Lung microvascular endothelial cell (primary cell): ENCODE measurements around the gene YWHAB. TPM values are rescaled to one million over a fixed set of nuclear protein-coding genes. Genes with fewer than 3 reads are reported as not detected.

Source experiments
- DNase-seq, 2 donors: peaks; one replicate each; pipeline versions ENCODE4 v3.0.0 to v3.0.0-alpha.2; 2010; ENCODE audit warnings: low read depth in 2 of 2
- total RNA-seq: library from RNA; depleted of rRNA; stranded (reverse); fragments of >200 nt; gene quantifications from 2 replicates; pipeline ENCODE4 v1.2.1, GENCODE V29; 2014

YWHAB gene
- total RNA-seq, 1 donor from 2014 or later = 96.6 TPM

DNA sequence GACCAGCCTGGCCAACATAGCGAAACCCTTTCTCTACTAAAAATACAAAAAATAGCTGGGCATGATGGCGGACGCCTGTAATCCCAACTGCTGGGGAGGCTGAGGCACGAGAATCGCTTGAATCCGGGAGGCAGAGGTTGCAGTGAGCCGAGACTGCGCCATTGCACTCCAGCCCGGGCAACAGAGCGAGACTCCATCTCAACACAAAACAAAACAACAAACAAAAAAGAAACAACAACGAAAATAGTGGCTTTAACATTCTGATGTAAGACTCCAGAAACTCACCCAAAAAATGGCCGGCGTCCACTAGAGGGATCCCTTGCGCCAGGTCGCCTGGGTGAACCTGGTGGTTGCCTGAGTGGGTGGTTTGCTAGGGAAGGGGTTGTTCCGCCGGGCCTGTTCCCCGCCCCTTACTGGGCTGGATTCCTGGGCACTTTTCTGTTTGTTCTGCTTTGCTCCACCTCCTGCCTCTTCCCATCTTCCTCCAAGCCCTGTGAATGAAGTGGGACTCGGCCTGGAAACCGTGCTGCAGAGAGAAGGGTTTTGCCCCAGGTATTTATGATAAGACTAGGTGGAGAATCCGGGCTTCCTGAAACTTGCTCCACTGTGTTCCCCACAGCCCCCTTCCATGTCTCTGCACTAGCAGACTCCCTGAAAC is 25.9 kb downstream of the YWHAB start:
- peak; percentile 54 to 55 for DNase-seq

DNA sequence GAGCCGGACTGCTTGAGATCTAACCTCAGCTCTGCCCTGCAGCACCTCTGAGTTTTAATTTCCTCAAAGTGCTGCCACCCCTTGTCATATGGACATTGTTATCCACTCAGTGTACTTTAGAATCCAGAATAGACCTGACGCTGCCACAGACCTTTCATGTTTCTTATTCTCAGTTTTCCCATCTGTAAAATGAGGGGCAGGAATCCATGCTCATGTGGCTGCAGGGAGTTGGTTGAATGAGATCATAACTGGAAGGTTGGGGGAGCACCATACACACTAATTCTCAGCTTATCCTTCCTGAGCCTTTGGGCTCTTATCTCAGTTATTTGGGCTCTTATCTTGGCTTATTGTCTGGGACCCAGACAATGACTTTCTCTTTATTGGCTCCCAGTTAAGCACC is 26.7 kb downstream of the YWHAB start:
- no peak for DNase-seq

DNA sequence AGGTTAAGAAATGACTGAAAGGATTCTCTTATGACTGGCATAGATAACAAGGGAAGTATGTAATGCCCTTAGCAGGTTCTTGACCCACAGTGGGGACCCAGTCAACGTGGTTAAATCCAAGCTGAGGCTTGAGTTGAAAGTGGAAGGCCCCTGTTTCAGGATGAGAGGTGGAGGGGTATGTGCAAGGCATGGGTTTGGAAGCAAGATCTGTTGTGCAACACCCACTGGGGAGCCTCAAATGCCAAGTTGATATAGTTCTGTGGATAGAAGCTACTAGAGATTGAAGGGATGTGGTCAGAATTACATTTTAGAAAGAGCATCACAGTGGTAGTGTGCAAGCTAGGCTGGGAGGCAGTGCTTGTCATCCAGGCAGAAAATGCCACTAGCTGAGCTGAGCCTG is 29.4 kb downstream of the YWHAB start:
- DNase-seq = no peak

DNA sequence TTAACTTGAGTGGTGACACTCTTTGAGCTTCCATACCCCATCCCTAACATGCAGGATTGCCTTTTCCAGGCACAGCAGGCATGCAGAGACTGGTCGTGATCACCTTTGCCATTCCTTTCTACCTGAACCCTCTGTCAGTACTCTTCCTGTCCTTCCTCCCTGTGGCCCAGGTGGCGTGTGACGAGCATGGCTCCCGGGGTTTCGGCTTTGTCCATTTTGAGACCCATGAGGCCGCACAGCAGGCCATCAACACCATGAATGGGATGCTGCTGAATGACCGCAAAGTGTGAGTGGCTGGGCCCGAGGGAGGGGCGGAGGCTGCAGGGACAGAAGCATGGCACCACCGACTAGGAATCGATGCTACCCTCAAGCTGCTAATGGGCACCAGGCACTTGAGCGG is 31.1 kb downstream of the YWHAB start:
- no peak for DNase-seq

DNA sequence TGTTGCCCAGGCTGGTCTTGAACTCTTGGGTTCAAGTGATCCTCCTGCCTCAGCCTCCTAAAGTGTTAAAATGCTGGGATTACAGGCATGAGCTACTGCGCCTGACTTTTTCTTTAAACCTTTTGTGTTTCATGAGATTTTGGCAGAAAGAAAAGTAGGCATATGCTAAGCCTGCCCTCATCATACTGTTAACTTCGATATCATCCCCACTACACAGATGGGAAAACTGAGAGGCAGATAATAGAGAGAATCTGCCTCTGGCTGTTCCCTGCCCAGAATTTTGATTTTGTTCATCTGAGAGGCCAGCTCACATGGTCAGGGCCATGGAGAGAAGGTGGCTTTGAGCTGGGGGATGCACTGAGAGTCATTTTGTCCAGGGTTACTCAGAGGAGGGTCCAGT is 31.9 kb downstream of the YWHAB start:
- no peak for DNase-seq

- DNase-seq = no peak
These were observed 32.8 kb downstream of the YWHAB start for GRCh38 chr20:44918342-44918741.

DNA sequence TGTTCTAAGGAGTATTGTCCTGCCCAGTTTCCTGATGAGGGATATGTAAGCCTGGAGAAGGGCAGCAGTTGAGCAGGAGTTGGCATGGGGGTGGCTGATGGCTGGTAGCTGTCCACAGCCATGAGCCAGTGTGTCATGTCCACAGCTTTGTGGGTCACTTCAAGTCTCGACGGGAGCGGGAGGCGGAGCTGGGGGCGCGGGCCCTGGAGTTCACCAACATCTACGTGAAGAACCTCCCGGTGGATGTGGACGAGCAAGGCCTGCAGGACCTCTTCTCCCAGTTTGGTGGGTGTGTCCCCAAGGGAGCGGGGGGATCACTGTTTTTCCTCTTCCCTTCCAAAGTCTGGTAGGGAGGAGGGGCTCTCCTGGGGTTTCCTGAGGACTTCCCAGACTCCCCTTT is 33.3 kb downstream of the YWHAB start:
- DNase-seq = no peak

DNA sequence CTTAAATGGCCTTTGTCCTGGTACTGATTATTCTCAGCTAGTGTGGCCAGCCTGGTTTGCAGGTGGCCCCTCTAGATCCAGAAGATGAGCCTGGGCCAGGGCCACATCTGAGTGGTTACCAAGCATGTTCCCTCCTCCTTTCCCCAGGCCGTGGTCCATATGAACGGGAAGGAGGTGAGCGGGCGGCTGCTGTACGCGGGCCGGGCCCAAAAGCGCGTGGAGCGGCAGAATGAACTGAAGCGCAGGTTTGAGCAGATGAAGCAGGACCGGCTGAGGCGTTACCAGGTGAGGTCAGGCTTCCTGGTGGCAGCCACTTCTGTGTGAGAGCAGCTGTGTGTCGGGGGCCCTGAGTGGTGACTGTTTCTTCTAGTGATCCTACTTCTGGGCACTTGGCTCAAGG is 35.9 kb downstream of the YWHAB start:
- DNase-seq = no peak

GRCh38 chr20:44924541-44924940 is 39.0 kb downstream of the YWHAB start:
- DNase-seq = no peak

DNA sequence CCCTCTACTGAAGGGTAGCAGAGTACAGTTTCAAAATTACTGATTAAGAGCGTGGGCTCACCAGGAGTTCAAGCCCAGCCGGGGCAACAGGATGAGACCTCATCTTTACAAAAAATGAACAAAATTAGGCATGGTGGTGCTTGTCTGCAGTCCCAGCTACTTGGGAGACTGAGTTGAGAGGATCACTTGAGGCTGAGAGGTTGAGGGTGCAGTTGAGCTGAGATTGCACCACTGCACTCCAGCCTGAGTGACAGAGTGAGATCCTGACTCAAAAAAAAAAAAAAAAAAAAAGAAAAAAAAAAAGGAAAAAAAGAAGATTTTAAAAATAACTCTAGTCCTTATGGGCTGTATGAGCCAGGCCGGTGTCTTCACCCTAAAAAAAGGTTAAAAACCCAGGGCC is 43.1 kb downstream of the YWHAB start:
- no peak for DNase-seq

DNA sequence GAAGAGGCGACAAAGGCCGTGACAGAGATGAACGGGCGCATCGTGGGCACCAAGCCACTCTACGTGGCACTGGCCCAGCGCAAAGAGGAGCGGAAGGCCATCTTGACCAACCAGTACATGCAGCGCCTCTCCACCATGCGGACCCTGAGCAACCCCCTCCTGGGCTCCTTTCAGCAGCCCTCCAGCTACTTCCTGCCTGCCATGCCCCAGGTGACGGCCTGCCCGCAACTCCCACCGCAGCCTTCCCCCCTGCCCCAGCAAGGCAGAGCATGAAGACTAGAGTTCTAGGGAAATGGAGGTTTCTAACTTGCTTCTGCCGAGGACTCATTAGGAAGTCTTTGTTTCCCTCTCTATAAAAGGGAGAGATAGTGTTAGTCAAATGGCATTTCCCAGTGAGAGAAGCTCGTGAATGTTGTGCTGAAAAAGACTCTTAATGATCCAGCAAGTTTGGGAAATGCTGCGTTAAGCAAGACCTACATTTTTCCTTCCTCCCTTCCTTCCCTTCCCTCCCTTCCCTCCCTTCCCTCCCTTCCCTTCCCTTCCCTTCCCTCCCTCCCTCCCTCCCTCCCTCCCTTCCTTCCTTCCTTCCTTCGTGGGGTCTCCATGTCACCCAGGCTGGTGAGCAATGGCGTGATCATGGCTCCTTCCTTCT is 45.1 kb downstream of the YWHAB start:
- DNase-seq = no peak

DNA sequence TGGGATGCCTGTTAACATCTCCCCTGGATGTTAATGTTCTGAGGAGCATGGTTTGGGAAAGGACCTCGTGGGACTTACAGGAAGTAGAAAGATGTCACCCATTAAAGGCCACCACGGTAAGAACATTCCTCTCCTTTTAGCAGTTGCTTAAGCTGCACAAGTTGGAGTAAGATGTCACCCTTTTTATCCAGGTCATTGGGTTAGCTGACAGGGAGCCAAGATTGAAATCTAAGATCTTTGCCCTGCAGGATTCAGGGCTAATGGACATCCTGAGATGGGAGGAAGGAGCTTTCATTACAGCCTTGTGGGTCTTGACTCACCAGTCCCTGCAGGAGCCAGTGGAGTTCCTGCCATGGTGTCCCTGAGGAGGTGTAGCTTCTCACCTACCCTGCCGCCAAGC is 46.4 kb downstream of the YWHAB start:
- DNase-seq = no peak

GRCh38 chr20:44932916-44933315 is 47.4 kb downstream of the YWHAB start:
- no peak for DNase-seq

DNA sequence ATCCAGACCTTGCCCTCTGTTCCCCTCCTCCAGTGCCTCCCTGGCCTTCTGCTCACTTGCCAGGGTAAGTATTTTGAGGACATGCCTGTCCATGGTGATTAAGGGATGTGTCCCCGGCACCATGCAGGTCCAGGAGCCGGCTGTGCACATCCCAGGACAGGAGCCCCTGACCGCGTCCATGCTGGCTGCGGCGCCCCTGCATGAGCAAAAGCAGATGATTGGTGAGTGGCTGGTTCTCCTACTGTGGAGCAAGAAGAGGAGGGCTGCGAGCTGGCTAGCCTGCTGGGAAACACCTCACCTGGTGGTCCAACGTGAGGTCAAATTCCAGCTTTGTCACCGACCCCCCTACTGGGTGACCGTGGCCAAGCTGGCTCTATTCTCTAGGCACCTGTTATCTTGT is 51.0 kb downstream of the YWHAB start:
- DNase-seq = no peak

DNA sequence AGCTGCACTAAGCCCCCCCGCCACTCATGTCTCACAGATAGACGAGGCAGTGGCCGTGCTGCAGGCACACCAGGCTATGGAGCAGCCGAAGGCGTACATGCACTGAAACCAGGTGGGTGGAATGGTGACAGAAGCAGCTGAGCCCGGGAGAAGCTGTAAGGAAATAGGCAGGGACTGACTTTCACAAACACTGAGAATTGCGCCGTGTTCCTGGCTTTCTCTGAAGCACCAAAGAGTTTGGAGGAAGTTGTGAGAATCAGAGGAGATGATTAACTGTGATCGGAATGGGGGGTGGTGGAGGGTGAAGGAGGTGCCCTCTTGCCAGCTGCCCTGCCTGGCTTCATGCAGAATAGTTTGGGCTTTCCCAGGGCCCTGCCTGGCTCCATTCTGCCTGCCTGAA is 53.1 kb downstream of the YWHAB start:
- DNase-seq = peak in 1 of 2 donors; percentile 62

GRCh38 chr20:44941120-44941691 is 55.7 kb downstream of the YWHAB start:
- no peak for DNase-seq

DNA sequence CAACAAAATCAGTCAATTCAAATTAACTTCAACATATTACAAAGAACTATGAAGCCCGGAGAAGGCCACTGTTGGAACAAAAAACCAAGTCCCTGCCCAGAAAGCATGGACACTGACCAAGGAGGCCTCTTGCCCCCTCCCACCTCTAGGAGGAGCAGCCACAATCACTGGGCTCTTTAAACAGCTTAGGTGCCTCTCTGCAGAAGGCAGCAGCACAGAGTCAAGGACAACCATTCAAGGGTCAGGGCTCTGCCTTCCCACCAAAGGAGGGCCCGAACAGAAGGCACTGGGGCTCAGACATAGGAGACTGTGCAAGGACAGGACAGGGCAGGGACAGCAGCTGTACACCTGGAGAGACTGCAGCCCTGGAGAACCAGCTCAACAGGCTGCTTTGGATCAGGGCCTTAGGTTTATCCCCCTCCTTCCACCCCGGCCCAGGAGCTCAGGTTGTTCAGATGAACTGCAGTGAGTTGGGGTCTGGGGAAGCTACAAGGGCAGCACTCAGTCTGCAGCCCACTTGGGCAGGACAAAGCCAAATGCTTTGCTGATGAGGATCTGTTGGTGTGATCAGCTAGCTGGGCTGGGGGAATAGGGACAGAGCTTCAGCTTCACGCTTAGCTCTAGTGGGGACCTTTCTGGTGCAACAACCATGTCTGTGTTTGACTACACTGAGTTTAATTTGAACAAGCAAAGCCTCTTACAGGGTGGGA is 56.9 kb downstream of the YWHAB start:
- DNase-seq = no peak

DNA sequence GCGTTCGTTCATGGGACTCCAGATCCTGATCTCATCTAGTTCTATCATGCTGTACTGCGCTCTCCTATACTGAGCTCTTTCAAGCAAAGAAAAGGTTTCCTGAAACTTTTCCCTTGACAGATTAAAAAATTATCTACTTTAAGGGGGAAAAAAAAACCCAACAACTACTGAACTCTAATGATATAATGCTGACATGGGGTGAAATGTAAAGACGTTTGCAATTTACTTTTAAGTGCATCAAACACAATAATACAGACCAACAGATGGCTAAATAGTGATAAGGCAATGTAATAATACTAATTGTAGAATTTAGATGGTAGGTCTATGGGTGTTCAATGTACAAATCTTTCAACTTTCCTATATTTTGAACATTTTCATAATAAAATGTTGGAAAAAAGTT is 58.3 kb downstream of the YWHAB start:
- DNase-seq = no peak

DNA sequence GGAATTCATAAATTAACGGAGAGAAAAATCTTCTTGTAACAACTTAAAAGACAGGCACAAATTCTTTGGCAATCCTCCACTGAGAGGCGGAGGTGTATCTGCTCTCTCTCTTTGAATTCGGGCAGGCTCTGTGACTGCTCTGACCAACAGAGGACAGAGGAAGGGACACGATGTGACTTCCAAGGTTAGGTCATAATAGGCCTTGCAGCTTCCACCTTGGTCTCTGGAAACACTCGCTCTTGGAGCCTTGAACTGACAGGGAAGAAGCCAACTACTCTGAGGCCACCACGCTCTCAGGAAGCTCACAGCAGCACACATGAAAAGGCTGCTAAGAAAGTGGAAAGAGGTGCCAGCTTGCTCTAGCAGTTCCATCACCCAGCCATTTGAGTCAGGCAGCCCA is 59.8 kb downstream of the YWHAB start:
- no peak for DNase-seq

GRCh38 chr20:44946271-44946852 is 60.9 kb downstream of the YWHAB start:
- DNase-seq = no peak

DNA sequence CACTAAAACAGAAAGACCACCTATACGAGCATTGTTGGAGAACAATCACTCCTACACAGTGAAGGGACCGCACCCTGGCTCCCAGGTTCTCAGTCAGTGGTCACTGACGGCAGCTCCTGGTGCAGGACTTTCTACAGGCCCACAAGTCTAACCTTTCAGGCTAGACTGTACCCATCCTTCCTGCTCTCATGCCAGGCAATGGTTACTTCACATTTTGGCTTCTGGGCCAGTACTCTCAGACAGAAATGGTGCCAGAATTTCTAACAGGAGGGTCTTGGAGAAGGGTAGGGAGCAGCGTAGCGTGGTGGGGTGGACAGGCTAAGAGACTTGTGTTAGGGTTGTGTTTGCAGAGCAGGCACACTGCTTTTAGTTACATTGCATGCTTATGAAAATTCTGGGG is 62.6 kb downstream of the YWHAB start:
- DNase-seq = no peak

GRCh38 chr20:44948513-44948912 is 63.0 kb downstream of the YWHAB start:
- no peak for DNase-seq
